ENCODE data around the gene ATP5F1B.
"Not testable (repeated sequence)": the region's sequence is repeated elsewhere in the genome, so short reads cannot be mapped to it uniquely, and the experiment has no call there.

ATP5F1B gene

GRCh38 chr12:56657416-56658379 is 11.9 kb upstream of the ATP5F1B start:
- intact Hi-C loops (cut with DNase I): no loop called here
- no peak for DNase-seq

- DNase-seq; intact Hi-C loops (cut with DNase I): not testable (repeated sequence)
These were observed 8.0 kb upstream of the ATP5F1B start for GRCh38 chr12:56653781-56654180.

GRCh38 chr12:56648023-56648422 is 2.2 kb upstream of the ATP5F1B start:
- DNase-seq; intact Hi-C loops (cut with DNase I): not testable (repeated sequence)

GRCh38 chr12:56645201-56645716 is 525 bp downstream of the ATP5F1B start:
- intact Hi-C loops (cut with DNase I): no loop called here
- DNase-seq: peak in 5 of 10 donors; percentile 15 to 87 (median 29)

- DNase-seq: no peak
- intact Hi-C loops (cut with DNase I): no loop called here
These were observed 1.1 kb downstream of the ATP5F1B start for GRCh38 chr12:56644654-56645053.

- DNase-seq: no peak
- intact Hi-C loops (cut with DNase I): no loop called here
These were observed 4.6 kb downstream of the ATP5F1B start for GRCh38 chr12:56641219-56641618.

GRCh38 chr12:56637621-56638020 is 8.2 kb downstream of the ATP5F1B start:
- no peak for DNase-seq
- intact Hi-C loops (cut with DNase I): loop anchor here (2.0 kb wide), 2 partner anchors 51 to 125 kb away; partner anchors contain the start of gene PTGES3

- peak; percentile 87 to 99 (median 95) for DNase-seq
- intact Hi-C loops (cut with DNase I): loop anchor here (2.0 kb wide), 2 partner anchors 52 to 124 kb away; partner anchors contain the start of gene PTGES3
These were observed 8.9 kb downstream of the ATP5F1B start for GRCh38 chr12:56636675-56637540.

GRCh38 chr12:56635806-56636674 is 9.7 kb downstream of the ATP5F1B start:
- intact Hi-C loops (cut with DNase I): loop anchor here (2.0 kb wide), 2 partner anchors 53 to 123 kb away; partner anchors contain the start of gene PTGES3
- peak; percentile 57 to 94 (median 75) for DNase-seq

- intact Hi-C loops (cut with DNase I): loop anchor here (5.0 kb wide), 1 partner anchor 63 kb away; no protein-coding TSS in a partner anchor
- peak; percentile 50 to 96 (median 72) for DNase-seq
These were observed 10.7 kb downstream of the ATP5F1B start for GRCh38 chr12:56634837-56635791.

GRCh38 chr12:56634242-56634836 is 11.4 kb downstream of the ATP5F1B start:
- DNase-seq: peak in 1 of 10 donors; percentile 6

GRCh38 chr12:56633468-56634241 is 12.1 kb downstream of the ATP5F1B start:
- intact Hi-C loops (cut with DNase I): loop anchor here (5.0 kb wide), 1 partner anchor 61 kb away; no protein-coding TSS in a partner anchor
- DNase-seq: no peak

More at GRCh38 chr12:56634242-56634836, 11.4 kb downstream of the ATP5F1B start:
- intact Hi-C loops (cut with DNase I): loop anchor here (5.0 kb wide), 1 partner anchor 62 kb away; no protein-coding TSS in a partner anchor

GRCh38 chr12:56632701-56633467 is 12.9 kb downstream of the ATP5F1B start:
- no peak for DNase-seq
- intact Hi-C loops (cut with DNase I): loop anchor here (5.0 kb wide), 1 partner anchor 61 kb away; no protein-coding TSS in a partner anchor

- peak in 8 of 10 donors; percentile 27 to 91 (median 50) for DNase-seq
- intact Hi-C loops (cut with DNase I): loop anchor here (5.0 kb wide), 1 partner anchor 60 kb away; no protein-coding TSS in a partner anchor
These were observed 13.7 kb downstream of the ATP5F1B start for GRCh38 chr12:56631790-56632700.

- peak; percentile 91 to 99 (median 97) for DNase-seq
- intact Hi-C loops (cut with DNase I): loop anchor here (5.0 kb wide), 1 partner anchor 58 kb away; no protein-coding TSS in a partner anchor
These were observed 15.6 kb downstream of the ATP5F1B start, which contains the start of gene BAZ2A for GRCh38 chr12:56630180-56630632. BAZ2A (minus strand) TSS chr12:56630326; CDS start chr12:56617530, 12,796 bp downstream.
